ENCODE results near the gene UBR7. TPM values are rescaled to one million over a fixed set of nuclear protein-coding genes. Genes with fewer than 3 reads are reported as not detected.

UBR7 gene, protein sequence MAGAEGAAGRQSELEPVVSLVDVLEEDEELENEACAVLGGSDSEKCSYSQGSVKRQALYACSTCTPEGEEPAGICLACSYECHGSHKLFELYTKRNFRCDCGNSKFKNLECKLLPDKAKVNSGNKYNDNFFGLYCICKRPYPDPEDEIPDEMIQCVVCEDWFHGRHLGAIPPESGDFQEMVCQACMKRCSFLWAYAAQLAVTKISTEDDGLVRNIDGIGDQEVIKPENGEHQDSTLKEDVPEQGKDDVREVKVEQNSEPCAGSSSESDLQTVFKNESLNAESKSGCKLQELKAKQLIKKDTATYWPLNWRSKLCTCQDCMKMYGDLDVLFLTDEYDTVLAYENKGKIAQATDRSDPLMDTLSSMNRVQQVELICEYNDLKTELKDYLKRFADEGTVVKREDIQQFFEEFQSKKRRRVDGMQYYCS
- total RNA-seq (2021; ENCODE audit: unreplicated experiment) (23.9 TPM), Bru-seq, nascent RNA (percentile 57 among the genes with signal in this experiment), BruChase-seq, experiment 1, labeled RNA remaining after a 6-hour chase (percentile 87 among the genes with signal in this experiment), BruChase-seq, experiment 2, labeled RNA remaining after a 2-hour chase (percentile 72 among the genes with signal in this experiment)
- 17.8 and 20.4 TPM in 2 replicates for polyA plus RNA-seq (2012)
- long read RNA-seq, transcript UBR7-201 (11 exons, 3,694 nt) = major isoform, 12 of 26 reads
- long read RNA-seq, partial matches to known transcripts = 0 of 26 reads
- long read RNA-seq, other reads (novel, unspliced or antisense) = 14 of 26 reads

DNA sequence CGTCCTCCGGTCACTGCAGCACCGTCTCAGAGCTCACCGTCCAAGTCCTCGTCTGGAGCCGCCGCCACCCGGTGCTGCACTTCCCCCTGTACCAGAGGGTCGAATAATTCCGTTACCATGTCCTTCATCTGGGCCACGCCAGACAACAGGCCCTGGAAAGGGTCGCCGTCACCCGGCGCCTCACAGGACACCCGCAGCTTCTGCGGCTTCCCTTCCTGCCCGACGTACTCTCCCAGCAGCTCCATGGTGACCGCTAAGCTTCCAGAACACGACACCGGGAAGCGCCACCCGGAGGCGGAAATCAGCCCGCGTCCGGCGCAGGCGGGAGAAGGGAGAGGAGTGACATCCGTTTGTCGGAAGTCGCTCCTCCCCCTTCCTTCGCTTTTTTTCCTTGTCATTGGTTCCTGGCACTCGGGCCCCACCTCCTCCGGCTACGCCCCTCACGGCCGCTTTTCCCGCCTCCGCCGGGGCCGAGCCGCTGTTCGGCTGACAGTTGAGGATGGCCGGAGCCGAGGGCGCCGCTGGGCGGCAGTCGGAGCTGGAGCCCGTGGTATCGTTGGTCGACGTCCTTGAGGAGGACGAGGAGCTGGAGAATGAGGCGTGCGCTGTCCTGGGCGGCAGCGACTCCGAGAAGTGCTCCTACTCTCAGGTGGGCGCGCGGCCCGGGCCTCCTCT, at the start of gene UBR7, which contains the start of gene GON7:
Gene UBR7, plus strand, starts transcription at position 464 of the 675 bp plus-strand sequence. Its CDS starts 36 bp downstream, at position 500.
Gene GON7, minus strand, starts transcription at position 273 of the 675 bp plus-strand sequence. Its CDS starts 28 bp downstream, at position 245.
- peak; percentile 93 for DNase-seq (ENCODE audit: low read depth, low spot score)
- H4K20me1 ChIP-seq (ENCODE audit: insufficient read depth) = no peaks in the 10 kb centered on the region
- H3K9me2 ChIP-seq (ENCODE audit: insufficient read depth) = no peaks in the 10 kb centered on the region
- peak within 1 kb of the TSS; percentile 83 for H3K27ac ChIP-seq (ENCODE audit: low read depth, low read length)
- intact Hi-C loops (cut with micrococcal nuclease) = loop anchor here (1.0 to 5.0 kb wide), 2 partner anchors 95 to 337 kb away; no protein-coding TSS in a partner anchor
- H3K27me3 ChIP-seq (ENCODE audit: insufficient read depth, low read length) = no peaks in the 10 kb centered on the region
- peaks cover 74% of the 10 kb centered on the region for H3K79me2 ChIP-seq (ENCODE audit: insufficient read depth, low read length)
- RAD21 ChIA-PET (ENCODE audit: low non-redundant PET in 1 of 2, low total read pairs in 2 of 2, uncharacterized antibody in 2 of 2, unreplicated experiment in 2 of 2) = interaction anchor here (0.7 to 1.2 kb wide), 4 partner anchors 93 to 412 kb away, joined by 3 to 5 read pairs (median 4); no protein-coding TSS in a partner anchor
- peak within 1 kb of the TSS; percentile 91 for H3K9ac ChIP-seq (ENCODE audit: low read length)
- H3K9me3 ChIP-seq (ENCODE audit: control insufficient read depth in 1 of 2, insufficient read depth in 1 of 2, low read depth in 1 of 2, low read length in 2 of 2) = no peaks in the 10 kb centered on the region
- CTCF ChIA-PET = interaction anchor here (0.8 to 2.1 kb wide), 12 partner anchors 7 to 412 kb away, joined by 3 to 19 read pairs (median 4); partner anchors contain the start of genes LYSET and MOAP1
- peak; percentile 92 for ATAC-seq
- H3K4me2 ChIP-seq (ENCODE audit: low read length) = peak within 1 kb of the TSS; percentile 87
- H3K4me3 ChIP-seq (replicated peaks in 1 of 2; ENCODE audit: low read depth in 1 of 2, low read length in 2 of 2) = peak within 1 kb of the TSS; percentile 74 to 97
- H3K4me1 ChIP-seq (ENCODE audit: control insufficient read depth in 1 of 2, insufficient read depth in 2 of 2, low read length in 2 of 2) = peaks cover 7 to 30% of the 10 kb centered on the region in 2 experiments
- H3K36me3 ChIP-seq (ENCODE audit: control insufficient read depth in 1 of 2, insufficient read depth in 2 of 2, low read length in 2 of 2) = peaks cover 0 to 4% of the 10 kb centered on the region in 2 experiments; a peak in 1 of 4 replicates
- POLR2A ChIA-PET = interaction anchor here (0.5 to 1.5 kb wide), 4 partner anchors 12 to 330 kb away, joined by 3 to 4 read pairs (median 3); no protein-coding TSS in a partner anchor
- BruUV-seq (replicated peaks) = no TSS peak
- peak within 1 kb of the TSS; percentile 66 for H2AFZ ChIP-seq (ENCODE audit: low read depth, low read length, poor library complexity, severe bottlenecking)
- TF ChIP-seq, protein P1, sequence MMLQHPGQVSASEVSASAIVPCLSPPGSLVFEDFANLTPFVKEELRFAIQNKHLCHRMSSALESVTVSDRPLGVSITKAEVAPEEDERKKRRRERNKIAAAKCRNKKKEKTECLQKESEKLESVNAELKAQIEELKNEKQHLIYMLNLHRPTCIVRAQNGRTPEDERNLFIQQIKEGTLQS (IDR thresholded peaks at IDR 0.05) = no peak
- TF ChIP-seq EZH2 (IDR thresholded peaks at IDR 0.05) (no peak), ZFX (IDR thresholded peaks at IDR 0.05) (peak; percentile 79), RAD21 (IDR thresholded peaks at IDR 0.05; ENCODE audit: low read depth) (no peak), SP1 (IDR thresholded peaks at IDR 0.05; ENCODE audit: low read depth) (peak; percentile 77), EGR1 (IDR thresholded peaks at IDR 0.05; ENCODE audit: low read depth) (0 out of 2 replicates have a peak, but pooled peaks have one; percentile 19), POLR2A (IDR thresholded peaks at IDR 0.05; ENCODE audit: borderline replicate concordance, extremely low read depth, insufficient read depth, insufficient read length) (peak; percentile 51), FOSL1 (IDR thresholded peaks at IDR 0.05; ENCODE audit: low read depth) (no peak), TCF7L2 (IDR thresholded peaks at IDR 0.05; ENCODE audit: borderline replicate concordance, extremely low read depth, insufficient read depth, insufficient read length) (no peak), JUND (IDR thresholded peaks at IDR 0.05) (no peak), CEBPB (IDR thresholded peaks at IDR 0.05; ENCODE audit: low read depth) (no peak), ZNF274 (IDR thresholded peaks at IDR 0.05; ENCODE audit: low read depth, low read length) (no peak), SRF (IDR thresholded peaks at IDR 0.05; ENCODE audit: low read depth) (peak; percentile 51; the same call in 1 of the 2 replicates), YY1 (IDR thresholded peaks at IDR 0.05; ENCODE audit: extremely low read depth, insufficient replicate concordance, low read depth, low read length) (peak; percentile 67), POLR2AphosphoS5 (IDR thresholded peaks at IDR 0.05; ENCODE audit: low read depth, low read length) (peak; percentile 68)
- TF ChIP-seq, protein P2, sequence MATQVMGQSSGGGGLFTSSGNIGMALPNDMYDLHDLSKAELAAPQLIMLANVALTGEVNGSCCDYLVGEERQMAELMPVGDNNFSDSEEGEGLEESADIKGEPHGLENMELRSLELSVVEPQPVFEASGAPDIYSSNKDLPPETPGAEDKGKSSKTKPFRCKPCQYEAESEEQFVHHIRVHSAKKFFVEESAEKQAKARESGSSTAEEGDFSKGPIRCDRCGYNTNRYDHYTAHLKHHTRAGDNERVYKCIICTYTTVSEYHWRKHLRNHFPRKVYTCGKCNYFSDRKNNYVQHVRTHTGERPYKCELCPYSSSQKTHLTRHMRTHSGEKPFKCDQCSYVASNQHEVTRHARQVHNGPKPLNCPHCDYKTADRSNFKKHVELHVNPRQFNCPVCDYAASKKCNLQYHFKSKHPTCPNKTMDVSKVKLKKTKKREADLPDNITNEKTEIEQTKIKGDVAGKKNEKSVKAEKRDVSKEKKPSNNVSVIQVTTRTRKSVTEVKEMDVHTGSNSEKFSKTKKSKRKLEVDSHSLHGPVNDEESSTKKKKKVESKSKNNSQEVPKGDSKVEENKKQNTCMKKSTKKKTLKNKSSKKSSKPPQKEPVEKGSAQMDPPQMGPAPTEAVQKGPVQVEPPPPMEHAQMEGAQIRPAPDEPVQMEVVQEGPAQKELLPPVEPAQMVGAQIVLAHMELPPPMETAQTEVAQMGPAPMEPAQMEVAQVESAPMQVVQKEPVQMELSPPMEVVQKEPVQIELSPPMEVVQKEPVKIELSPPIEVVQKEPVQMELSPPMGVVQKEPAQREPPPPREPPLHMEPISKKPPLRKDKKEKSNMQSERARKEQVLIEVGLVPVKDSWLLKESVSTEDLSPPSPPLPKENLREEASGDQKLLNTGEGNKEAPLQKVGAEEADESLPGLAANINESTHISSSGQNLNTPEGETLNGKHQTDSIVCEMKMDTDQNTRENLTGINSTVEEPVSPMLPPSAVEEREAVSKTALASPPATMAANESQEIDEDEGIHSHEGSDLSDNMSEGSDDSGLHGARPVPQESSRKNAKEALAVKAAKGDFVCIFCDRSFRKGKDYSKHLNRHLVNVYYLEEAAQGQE (IDR thresholded peaks at IDR 0.05; ENCODE audit: low read depth) = no peak
- TF ChIP-seq, protein P3, sequence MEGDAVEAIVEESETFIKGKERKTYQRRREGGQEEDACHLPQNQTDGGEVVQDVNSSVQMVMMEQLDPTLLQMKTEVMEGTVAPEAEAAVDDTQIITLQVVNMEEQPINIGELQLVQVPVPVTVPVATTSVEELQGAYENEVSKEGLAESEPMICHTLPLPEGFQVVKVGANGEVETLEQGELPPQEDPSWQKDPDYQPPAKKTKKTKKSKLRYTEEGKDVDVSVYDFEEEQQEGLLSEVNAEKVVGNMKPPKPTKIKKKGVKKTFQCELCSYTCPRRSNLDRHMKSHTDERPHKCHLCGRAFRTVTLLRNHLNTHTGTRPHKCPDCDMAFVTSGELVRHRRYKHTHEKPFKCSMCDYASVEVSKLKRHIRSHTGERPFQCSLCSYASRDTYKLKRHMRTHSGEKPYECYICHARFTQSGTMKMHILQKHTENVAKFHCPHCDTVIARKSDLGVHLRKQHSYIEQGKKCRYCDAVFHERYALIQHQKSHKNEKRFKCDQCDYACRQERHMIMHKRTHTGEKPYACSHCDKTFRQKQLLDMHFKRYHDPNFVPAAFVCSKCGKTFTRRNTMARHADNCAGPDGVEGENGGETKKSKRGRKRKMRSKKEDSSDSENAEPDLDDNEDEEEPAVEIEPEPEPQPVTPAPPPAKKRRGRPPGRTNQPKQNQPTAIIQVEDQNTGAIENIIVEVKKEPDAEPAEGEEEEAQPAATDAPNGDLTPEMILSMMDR (IDR thresholded peaks at IDR 0.05 in 2 of 3, conservative IDR thresholded peaks at IDR 0.05 in 1 of 3; ENCODE audit: borderline replicate concordance in 1 of 3, insufficient read depth in 1 of 3, low read depth in 2 of 3, low read length in 2 of 3) = 0 out of 6 replicates have a peak, but pooled peaks of 1 of the 3 experiments have one; percentile 22
- TF ChIP-seq, protein P4, sequence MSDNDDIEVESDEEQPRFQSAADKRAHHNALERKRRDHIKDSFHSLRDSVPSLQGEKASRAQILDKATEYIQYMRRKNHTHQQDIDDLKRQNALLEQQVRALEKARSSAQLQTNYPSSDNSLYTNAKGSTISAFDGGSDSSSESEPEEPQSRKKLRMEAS (IDR thresholded peaks at IDR 0.05) = peak; percentile 87
